NCI-H82 treated with DMSO at 0.1 percent for 48 hours (cell line): ENCODE results near the gene ADGRG3.

ENCODE experiments used
- DNase-seq: peaks from one replicate; lab custom pipeline; 2025; ENCODE audit not compliant: unreplicated experiment; lab: John Stamatoyannopoulos, UW

Gene ADGRG3, protein sequence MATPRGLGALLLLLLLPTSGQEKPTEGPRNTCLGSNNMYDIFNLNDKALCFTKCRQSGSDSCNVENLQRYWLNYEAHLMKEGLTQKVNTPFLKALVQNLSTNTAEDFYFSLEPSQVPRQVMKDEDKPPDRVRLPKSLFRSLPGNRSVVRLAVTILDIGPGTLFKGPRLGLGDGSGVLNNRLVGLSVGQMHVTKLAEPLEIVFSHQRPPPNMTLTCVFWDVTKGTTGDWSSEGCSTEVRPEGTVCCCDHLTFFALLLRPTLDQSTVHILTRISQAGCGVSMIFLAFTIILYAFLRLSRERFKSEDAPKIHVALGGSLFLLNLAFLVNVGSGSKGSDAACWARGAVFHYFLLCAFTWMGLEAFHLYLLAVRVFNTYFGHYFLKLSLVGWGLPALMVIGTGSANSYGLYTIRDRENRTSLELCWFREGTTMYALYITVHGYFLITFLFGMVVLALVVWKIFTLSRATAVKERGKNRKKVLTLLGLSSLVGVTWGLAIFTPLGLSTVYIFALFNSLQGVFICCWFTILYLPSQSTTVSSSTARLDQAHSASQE

DNA sequence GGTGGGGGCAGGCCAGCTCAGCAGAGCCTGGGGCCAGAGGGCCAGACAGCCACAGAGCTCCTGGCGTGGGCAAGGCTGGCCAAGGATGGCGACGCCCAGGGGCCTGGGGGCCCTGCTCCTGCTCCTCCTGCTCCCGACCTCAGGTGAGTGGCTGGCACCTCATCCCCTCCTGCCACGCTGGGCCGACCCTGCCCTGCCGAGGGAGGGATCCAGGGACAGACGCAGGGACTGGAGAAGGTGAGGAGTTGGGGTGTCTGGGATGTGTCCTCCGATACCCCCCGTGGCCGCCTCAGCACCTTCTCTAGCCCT lies at the start of gene ADGRG3:
TSS of gene ADGRG3 (plus strand) at position 44 of the 309 bp plus-strand sequence. CDS start at position 86, 42 bp downstream.
- no peak for DNase-seq

DNA sequence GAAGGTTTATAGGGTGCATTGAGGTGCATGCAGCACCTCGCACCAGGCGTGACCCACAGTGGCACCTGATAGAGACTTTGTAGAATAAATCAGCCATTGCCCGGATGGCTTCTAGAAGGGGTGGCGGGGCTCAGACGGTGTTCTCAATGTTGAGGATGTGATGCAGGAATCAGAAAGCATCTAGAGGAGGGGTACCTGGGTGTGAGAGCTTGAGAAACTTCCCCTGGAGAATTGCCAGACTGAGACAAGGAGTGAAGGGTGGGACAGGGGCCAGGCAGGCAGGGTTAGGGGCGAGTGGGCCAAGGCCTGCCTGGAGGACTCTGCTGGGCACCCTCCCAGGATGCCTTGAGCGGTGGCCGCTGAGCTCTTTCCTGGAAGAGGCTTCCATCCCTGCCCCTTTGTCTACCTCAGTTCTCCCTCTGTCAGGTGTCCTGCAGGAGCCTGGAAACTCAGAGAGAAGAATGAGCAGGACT lies 48.9 kb upstream of the ADGRG3 start:
- DNase-seq = no peak

DNA sequence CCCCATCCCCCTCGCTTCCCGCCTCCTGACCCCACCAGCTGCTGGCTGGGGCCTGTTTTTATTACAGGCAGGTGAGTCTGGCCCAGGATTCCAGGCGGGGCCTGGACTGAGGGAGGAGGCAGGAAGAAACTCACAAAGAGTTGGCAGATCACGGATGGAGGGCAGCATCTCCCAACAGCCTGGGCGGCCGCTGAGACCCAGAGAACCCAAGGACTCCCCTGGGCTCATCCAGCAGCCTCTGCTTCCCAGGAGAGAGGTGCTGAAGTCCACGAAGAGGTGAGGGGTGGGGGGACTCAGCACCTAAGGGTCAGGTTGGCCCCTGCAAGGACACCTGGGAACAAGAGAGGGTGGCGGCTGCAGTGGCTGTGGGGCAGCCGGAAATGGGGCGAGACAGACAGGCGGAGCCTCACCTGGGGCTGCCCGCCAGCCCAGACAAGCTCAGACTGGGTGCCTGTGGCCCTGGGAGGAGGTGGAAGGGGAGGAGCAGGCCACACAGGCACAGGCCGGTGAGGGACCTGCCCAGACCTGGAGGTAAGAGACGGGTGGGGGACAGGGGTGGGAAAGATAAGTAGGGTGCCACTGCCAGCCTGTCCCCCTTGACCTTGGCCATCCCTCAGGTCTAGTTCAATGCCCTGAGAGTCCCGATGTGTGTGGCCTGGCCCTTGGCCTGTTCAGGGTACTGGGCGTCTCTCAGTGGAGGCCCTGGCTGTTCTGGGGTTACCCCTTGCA lies 48.3 kb upstream of the ADGRG3 start:
- no peak for DNase-seq

DNA sequence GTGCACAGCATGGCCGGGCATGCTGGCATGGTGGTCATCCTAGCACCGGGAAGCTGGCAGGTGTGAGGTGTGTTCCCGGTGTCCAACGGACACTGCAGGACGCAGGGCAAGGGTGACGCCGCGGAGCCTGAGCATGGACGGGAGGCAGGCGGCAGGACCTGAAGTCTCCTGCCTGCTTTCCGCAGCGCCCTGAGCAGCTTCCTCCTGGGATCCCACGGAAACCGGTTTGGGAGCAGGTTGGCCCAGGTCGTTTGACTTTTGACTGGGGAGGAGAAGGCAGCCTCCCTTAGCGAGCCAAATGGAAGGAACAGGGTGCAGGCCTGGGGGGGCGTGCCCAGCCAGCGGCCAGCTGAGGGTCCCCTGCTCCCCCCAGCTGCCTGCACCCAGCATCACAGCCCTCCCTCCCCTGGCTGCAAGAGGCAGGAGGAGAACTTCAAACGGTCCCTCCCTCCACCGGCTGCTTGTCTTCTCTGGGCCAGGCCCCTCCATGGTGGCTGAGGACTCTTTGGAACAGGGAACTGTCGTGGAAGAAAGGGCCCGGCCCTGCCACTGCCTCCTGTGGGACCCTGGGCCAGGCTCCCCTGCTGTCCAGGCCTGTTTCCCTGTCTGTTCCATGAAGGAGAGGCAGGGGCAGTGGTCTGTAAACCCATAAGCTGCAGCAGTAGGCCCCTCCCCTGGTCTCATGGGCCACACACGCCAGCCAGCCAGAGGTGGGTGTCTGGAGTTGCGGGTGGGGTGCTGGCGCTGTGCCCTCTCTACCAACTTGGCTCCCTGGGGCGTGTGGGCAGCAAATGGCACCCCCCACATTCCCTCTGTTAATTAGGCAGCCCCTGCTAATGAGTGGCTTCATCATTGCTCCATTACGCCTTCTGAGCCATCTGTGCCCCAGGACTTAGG lies 47.5 kb upstream of the ADGRG3 start:
- DNase-seq = no peak

DNA sequence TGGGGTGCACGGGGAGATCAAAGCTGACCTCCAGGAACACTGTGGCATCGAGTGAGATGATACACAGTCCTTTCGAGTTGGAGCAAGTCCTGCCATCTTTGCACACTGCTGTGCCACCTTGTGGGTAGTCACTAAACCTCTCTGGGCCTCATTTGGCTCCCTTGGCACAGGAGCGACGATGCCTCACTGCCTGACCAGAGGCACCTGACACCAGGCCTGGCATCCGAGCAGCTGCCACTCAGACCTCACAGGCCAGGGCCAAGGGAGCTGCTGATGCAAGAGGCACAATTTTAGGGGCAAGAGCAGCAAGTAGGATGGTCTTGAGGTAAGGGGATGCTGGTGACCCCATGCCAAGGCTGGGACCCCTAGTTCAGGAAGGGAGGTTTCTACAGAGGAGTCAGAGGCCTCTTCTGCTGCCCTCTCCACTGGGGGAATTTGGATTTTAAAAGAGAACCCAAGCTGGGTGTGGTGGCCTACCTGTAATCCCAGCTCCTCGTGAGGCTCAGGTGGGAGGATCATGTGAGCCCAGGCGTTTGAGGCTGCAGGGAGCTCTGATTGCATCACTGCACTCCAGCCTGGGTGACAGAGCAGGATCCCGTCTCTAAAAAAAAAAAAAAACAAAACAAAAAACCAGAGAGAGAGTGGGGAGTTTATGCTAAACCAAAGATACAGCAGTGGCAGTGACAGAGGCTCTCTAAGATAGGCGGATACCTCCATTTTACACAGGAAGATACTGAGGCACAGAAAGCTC lies 46.4 kb upstream of the ADGRG3 start:
- DNase-seq = no peak

DNA sequence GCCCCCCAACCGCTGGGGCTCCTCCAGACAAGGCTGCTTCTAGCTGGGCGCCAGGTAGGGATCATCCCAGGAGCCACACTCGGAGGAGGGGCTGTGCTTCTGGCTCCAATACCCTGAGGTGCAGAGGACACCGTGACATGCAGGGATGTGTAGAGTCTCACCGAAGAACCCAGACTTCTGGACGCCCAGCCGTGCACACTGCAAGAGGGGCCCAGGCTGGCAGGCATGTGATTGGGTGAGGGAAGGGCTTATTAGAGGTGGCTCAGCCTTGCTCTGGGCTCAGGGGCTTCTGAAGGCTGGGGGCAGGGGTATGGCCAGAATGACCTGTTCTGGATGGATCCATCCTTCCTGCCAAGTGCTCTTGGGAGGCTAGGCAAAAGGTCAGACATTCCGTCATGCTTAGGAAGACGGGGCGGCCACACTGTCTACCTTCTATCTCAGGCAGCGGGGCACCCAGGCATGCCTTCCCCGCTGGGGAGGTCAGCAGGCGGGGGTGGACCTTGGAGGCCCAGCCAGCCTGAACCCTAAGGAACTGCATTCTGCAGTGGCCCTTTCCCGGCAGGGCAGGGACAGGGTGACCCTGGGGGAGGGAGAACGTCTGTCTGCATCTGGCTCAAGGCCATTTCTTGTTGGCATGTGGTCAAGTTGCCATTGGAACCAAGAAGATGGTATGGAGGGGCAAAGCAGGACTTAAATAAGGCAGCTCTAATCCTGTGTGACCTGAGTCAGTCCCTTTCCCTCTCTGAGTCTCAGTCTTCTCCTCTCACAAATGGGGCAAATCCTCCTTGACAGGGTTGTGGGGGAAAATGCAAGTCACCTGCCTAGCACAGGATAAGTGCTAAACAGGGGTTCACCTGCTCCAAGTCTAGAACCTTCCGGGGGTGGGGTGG lies 45.5 kb upstream of the ADGRG3 start:
- DNase-seq = no peak

DNA sequence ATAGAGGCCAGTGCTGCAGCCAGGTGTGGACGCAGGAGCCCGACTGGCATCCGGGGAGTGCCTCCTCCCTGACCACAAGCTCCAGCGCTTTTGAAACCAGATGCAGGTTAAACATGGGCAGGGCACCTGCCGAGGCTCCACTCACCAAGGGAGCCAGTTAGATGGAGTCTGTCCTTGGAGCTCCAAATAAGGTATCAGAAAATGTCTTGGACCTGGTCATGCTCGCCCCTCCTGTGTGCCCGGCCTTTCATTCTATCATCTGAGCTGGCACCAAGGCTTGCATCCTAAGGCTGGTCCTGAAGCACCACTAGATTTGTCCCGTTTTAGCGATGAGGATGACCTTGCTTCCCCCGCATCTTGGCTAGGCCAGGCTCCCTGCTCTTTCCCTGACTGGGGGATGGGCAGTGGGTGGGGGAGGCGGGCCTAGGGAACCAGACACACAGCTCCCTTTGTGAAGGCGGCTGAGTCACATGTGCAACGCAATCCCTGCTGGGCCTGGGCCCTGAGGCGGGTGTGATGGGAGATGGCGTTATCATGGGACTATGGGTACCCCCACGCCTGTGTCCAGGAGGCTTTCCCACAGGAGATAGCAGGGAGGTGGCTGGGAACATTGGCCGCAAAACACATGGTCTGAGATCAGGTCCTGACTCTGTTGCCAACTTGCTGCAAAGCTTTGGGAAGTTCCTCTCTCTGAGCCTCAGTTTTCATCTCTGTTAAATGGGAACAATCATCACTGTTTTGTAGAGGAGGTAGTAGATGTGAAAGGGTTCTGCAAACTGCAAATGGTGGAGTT lies 44.7 kb upstream of the ADGRG3 start:
- no peak for DNase-seq

DNA sequence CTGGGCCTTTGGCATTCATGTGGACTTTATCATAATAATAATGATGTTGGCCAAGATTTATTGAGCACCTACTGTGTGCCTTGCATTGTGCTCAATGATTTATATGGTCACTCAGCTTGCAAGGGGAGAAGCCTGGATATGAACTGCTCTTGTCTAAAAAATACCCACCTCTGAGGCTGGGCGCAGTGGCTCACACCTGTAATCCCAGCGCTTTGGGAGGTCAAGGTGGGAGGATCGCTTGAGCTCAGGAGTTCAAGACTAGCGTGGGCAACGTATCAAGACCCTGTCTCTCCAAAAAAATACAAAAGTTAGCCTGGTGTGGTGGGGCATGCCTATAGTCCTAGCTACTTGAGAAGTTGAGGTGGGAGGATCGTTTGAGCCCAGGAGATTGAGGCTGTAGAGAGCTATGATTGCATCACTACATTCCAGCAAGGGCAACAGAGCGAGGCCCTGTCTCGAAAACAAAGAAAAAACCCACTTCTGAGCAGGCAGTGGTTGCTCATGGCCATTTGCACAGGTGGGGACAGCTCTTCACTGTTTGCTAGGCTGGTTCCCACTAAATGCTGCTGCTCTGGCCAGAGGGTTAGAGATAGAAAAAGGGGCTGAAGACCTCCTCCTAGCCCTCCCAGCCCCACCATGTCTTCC lies 43.9 kb upstream of the ADGRG3 start:
- DNase-seq = no peak

DNA sequence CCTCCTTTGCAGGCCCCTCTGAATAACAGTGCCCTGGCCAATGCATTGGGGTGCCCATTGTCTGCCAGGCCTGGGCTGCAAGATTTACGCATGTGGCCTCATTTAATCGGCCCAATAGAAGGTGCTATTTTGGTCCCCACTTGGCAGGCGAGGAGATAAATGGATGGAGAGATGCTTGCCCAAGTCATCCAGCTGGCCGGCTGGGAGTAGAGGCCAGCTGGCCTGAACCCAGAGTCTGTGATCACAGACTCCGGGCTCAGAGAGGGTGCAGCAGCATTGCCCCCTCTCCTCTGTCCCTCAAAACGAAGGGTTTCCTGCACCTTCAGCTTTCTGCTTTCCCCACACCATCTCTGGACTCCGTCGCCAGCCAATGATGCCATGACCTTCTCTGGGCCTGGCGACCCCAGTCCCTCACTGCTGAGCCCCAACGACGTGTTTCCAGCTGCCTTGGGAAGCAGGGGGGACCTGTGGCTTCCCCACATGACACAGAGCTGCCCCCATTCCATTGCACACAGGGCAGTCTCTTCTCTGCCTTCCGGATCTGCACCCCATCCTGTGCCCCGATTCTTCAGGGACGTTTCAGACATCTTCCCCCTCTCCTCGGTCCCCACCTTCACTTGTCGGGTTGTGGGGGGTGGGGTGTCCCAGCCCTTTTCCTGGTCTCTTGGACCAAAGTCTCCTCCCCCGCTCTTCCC lies 43.2 kb upstream of the ADGRG3 start:
- DNase-seq = no peak

DNA sequence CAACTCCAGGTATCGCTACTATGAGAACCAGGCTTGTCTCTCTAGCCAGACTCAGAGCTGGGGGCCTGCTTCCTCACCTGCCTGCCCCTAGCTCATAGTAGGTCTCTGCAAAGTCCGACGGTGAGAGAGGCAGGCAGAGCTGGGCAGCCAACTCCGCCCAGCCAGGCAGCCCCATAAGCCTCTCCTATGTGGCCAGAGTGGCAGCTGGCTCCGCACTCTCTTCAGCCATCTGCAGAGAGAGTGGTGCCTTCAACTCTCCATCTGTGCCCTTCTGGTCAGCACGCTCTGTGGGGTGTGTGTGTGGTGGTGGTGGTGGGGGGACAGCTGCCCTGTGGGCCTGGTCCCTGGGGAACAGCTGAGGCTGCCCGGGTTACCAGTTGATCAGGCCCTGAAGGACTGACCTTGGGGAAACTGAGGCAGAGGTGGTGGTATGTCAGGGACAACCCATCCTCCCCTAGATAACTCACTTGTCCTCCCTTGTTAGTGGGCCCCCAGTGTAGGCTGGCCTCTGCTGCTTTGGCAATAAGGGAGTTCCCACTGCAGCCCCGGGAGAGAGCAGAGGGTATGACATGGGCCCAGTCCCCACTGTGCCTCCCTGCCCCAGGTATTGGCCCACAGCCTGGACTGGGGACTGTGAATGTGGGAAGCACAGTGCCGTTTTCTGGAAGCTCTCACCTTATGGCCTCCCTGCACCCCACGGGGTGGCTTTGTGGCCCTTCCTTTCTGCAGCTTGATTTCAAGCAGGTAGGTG lies 41.5 kb upstream of the ADGRG3 start:
- no peak for DNase-seq

DNA sequence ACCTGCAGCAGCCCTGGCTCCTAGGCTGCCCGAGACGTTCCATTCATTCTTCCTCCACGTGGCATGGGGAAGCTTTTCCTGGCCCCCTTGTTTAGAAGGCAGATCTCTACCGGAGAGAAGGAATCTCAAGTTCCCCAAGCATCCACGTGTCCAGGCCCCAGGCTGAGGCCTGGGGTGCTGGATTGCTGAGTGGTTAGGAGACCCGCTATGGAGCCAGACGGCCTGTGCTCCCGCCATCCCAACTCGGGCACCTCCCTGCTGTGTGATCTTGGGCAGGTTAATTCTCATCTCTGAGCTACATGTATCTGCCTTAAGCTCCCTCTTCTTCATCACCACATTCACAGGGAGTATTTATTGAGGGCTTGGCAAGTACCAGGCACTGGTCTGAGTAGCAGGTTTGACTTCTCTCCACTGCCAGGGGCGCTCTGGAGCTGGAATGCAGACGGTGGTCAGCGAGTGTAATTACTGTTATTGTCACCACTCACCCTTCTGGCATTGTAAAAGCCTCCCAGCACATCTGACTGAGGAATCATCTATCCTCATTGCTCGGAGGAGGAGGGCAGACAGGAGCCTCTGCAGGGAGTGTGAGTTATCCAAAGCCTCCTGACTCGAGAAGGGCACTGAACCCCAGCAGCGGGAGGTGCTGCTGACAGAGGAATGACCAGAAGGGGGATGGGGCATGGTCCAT lies 40.8 kb upstream of the ADGRG3 start:
- DNase-seq = no peak

DNA sequence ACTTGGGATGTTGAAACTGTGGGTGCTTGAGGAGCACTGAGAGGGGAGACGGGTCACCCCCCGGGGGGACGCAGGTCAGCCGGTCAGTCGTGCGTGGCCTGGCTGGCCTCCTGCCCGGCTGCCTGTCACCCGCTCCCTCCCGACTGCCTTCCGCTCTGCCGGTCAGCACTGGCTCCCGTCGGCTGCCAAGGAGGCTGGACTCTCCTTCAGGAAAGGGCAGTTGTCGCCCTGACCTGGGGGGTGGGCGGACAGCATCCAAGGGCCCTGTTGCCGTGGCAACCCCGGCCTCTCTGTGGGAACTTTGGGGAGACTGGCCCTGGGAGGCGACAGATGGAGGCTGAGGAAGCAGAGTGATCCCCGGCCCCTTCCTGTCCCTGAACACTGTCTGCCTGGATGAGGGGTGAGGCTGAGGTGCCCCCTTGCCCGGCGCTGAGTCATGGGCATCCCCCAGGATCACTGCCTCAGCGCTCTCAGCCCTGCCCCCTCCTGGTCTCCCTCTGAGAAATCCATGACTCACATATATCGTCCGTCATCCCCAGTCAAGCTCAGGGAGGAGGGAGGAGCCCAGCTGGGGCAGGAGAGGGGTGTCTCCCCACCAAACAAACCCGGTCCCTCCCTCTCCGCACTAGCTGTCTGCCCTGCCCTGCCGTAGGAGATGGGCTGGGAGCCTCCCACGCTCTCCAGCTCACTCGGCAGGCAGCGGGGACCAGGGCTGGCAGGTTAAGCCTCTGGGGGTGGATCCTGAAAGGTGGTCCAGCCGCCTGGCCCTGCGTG lies 39.9 kb upstream of the ADGRG3 start, which contains the start of gene ADGRG1:
TSS of gene ADGRG1 (plus strand) at position 623 of the 774 bp plus-strand sequence. CDS start 21,658 bp downstream, outside the sequence.
- no peak for DNase-seq

DNA sequence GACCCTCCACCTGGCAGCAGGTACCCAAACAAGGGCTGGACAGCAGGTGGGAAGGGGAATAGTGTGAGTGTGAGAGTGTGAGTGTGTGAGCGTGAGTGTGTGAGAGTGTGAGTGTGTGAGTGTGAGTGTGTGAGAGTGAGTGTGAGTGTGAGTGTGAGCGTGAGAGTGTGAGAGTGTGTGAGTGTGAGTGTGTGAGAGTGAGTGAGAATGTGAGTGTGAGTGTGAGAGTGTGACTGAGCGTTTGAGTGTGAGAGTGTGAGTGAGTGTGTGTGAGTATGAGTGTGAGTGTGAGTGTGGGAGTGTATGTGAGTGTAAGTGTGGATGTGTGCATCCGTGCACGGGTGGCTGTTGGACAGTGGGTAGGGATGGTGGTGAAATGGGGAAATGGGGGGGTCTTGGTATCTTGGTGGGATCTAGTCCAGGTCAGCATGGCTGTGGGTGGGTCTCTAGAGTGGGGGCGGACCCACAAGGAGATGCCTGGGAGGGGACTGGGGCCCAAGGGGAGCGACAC lies 39.3 kb upstream of the ADGRG3 start:
- no peak for DNase-seq

DNA sequence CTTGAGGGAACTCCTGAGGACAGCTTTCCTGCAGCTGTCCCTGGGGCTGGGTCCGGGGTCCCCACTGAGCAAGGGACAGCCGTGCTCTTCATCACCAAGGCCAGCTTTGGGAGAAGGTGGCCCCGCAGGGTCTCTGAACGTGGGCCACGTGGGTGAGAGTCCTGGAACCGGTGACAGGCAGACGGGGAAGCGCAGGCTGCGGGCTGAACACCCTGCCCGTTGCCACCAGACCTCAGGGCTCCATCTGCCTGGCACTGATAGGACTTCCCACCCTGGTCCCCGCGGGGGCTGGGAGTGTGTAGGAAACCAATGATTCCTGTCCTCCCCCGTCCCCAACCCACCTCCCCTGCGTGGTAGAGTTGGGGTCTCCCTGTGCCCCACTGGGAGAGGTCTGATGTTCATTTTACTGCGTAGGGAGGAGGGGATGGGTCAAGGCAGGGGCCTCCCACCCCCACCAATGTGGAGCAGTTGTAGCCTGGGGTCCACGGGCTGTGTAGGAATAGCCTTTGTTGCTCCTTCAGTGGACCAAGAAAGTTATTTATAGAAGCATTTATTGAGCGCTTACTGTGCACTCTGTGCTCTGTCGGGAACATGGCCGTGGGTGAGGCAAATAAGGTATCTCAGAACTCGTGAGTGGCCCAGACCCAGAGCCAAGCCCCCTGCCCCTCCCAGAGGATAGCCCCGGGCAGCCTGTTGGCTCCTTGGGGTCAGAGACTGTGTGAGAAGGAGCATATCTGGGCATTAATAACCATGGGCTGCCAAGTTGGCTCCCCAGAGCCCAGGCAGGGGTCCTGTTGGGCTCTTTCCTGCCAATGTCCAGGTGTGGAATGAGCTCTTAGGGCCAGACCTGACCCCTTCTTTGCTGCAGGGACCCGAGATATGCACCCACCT lies 38.3 kb upstream of the ADGRG3 start:
- no peak for DNase-seq
